H1 (cell line): Measurements from ENCODE around the gene NLRC5.
"Not testable (repeated sequence)": the region's sequence is repeated elsewhere in the genome, so short reads cannot be mapped to it uniquely, and the experiment has no call there.

Experiments
- CTCF ChIP-seq, 3 experiments: IDR thresholded peaks; 1 replicate in 2 of 3; 2 replicates in 1 of 3; pipeline versions ENCODE4 v1.5.1 to v1.6.1; 2011; ENCODE audit warnings: low read length in 3 of 3, mild to moderate bottlenecking in 3 of 3, inconsistent platforms in 2 of 3, low read depth in 1 of 3, moderate library complexity in 1 of 3; ENCODE audit not compliant: insufficient read depth in 1 of 3; ENCODE audit errors: control extremely low read depth in 1 of 3
- EGR1 ChIP-seq: IDR thresholded peaks from 2 replicates; pipeline ENCODE4 v1.6.1; 2011; ENCODE audit warnings: low read depth, low read length, borderline replicate concordance
- EZH2 ChIP-seq: fragments of 200-600 bp; sonication (generic); IDR thresholded peaks from 2 replicates; pipeline ENCODE4 v1.7.1; 2012; ENCODE audit warnings: low read depth, mild to moderate bottlenecking, moderate library complexity, low read length, inconsistent platforms; ENCODE audit not compliant: severe bottlenecking
- MAX ChIP-seq: IDR thresholded peaks from 2 replicates; pipeline ENCODE4 v1.6.1; 2012; ENCODE audit warnings: inconsistent platforms
- SIN3A ChIP-seq, 2 experiments: IDR thresholded peaks in 1 of 2; conservative IDR thresholded peaks in 1 of 2; 2 replicates each; pipeline ENCODE4 v1.6.1; 2011 to 2012; ENCODE audit warnings: low read length in 2 of 2, improper control_type of control experiment in 1 of 2, low read depth in 1 of 2, mild to moderate bottlenecking in 1 of 2
- YY1 ChIP-seq: IDR thresholded peaks from 2 replicates; pipeline ENCODE4 v1.6.1; 2011; ENCODE audit warnings: low read depth, mild to moderate bottlenecking, low read length

- TF ChIP-seq CTCF (IDR thresholded peaks at IDR 0.05; ENCODE audit: control extremely low read depth in 1 of 3, insufficient read depth in 1 of 3, low read depth in 1 of 3, low read length in 3 of 3); EZH2; EGR1; SIN3A (conservative IDR thresholded peaks at IDR 0.05 in 1 of 2, IDR thresholded peaks at IDR 0.05 in 1 of 2; ENCODE audit: low read depth in 1 of 2, low read length in 2 of 2); YY1; MAX: not testable (repeated sequence)
These were observed 3.1 kb downstream of the NLRC5 start for GRCh38 chr16:56992431-56992830.
